Neutrophil (primary cell): ENCODE results near the gene UNC50.
"Not testable (repeated sequence)": the region's sequence is repeated elsewhere in the genome, so short reads cannot be mapped to it uniquely, and the experiment has no call there.

ENCODE experiments used
- H3K27ac ChIP-seq: fragments of 200-600 bp; sonication (generic); 2 replicates; pipeline ENCODE4 v1.5.1; 2016; ENCODE audit warnings: mild to moderate bottlenecking, moderate library complexity
- H3K27me3 ChIP-seq: fragments of 200-600 bp; sonication (generic); 2 replicates; pipeline ENCODE4 v1.6.0; 2016; ENCODE audit warnings: mild to moderate bottlenecking
- H3K36me3 ChIP-seq: fragments of 200-600 bp; sonication (generic); 2 replicates; pipeline ENCODE4 v1.5.1; 2017
- H3K4me1 ChIP-seq, 2 experiments: fragments of 200-600 bp in 1 of 2; sonication (generic) in 1 of 2; 1 replicate in 1 of 2; 2 replicates in 1 of 2; pipeline versions ENCODE4 v1.5.1 to v1.6.1; 2013 to 2016; ENCODE audit warnings: low read depth in 1 of 2, low read length in 1 of 2, mild to moderate bottlenecking in 1 of 2, moderate library complexity in 1 of 2; ENCODE audit not compliant: control insufficient read depth in 1 of 2, insufficient read depth in 1 of 2
- H3K4me3 ChIP-seq, 2 experiments: fragments of 200-600 bp in 1 of 2; sonication (generic) in 1 of 2; 1 replicate in 1 of 2; 2 replicates in 1 of 2; pipeline ENCODE4 v1.5.1; 2013 to 2016; ENCODE audit warnings: low read depth in 1 of 2, low read length in 1 of 2, mild to moderate bottlenecking in 1 of 2, moderate library complexity in 1 of 2
- H3K9me3 ChIP-seq: fragments of 200-600 bp; sonication (generic); 2 replicates; pipeline ENCODE4 v1.5.1; 2016
- TF ChIP-seq, protein P1 (sequence below): fragments of 200-600 bp; sonication (generic); IDR thresholded peaks from 2 replicates; pipeline ENCODE4 v1.5.1; 2016; ENCODE audit warnings: antibody characterized with exemption

Gene UNC50

GRCh38 chr2:98589489-98589888, 18.9 kb upstream of the UNC50 start:
- TF ChIP-seq, protein P1, sequence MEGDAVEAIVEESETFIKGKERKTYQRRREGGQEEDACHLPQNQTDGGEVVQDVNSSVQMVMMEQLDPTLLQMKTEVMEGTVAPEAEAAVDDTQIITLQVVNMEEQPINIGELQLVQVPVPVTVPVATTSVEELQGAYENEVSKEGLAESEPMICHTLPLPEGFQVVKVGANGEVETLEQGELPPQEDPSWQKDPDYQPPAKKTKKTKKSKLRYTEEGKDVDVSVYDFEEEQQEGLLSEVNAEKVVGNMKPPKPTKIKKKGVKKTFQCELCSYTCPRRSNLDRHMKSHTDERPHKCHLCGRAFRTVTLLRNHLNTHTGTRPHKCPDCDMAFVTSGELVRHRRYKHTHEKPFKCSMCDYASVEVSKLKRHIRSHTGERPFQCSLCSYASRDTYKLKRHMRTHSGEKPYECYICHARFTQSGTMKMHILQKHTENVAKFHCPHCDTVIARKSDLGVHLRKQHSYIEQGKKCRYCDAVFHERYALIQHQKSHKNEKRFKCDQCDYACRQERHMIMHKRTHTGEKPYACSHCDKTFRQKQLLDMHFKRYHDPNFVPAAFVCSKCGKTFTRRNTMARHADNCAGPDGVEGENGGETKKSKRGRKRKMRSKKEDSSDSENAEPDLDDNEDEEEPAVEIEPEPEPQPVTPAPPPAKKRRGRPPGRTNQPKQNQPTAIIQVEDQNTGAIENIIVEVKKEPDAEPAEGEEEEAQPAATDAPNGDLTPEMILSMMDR = no peak
- H3K4me3 ChIP-seq = no peak overlapping the region
- H3K27ac ChIP-seq = no peak overlapping the region
- peaks cover 91% of the 10 kb centered on the region for H3K36me3 ChIP-seq
- no peaks in the 10 kb centered on the region for H3K4me1 ChIP-seq
- H3K9me3 ChIP-seq = no peaks in the 10 kb centered on the region
- no peaks in the 10 kb centered on the region for H3K27me3 ChIP-seq

GRCh38 chr2:98592565-98592964, 15.8 kb upstream of the UNC50 start:
- Histone ChIP-seq H3K27ac (no peak overlapping the region), H3K36me3 (peaks cover 68% of the 10 kb centered on the region), H3K4me1 (no peaks in the 10 kb centered on the region), H3K4me3 (no peak overlapping the region), H3K27me3 (no peaks in the 10 kb centered on the region), H3K9me3 (no peaks in the 10 kb centered on the region)
- TF ChIP-seq, protein P1 = no peak

DNA sequence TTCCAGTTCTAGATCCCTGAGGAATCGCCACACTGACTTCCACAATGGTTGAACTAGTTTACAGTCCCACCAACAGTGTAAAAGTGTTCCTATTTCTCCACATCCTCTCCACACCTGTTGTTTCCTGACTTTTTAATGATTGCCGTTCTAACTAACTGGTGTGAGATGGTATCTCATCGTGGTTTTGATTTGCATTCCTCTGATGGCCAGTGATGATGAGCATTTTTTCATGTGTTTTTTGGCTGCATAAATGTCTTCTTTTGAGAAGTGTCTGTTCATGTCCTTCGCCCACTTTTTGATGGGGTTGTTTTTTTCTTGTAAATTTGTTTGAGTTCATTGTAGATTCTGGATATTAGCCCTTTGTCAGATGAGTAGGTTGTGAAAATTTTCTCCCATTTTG, 13.7 kb upstream of the UNC50 start:
- H3K4me1 ChIP-seq, H3K9me3 ChIP-seq, H3K4me3 ChIP-seq, H3K27me3 ChIP-seq, H3K27ac ChIP-seq: not testable (repeated sequence)
- H3K36me3 ChIP-seq = peaks cover 64% of the 10 kb centered on the region

DNA sequence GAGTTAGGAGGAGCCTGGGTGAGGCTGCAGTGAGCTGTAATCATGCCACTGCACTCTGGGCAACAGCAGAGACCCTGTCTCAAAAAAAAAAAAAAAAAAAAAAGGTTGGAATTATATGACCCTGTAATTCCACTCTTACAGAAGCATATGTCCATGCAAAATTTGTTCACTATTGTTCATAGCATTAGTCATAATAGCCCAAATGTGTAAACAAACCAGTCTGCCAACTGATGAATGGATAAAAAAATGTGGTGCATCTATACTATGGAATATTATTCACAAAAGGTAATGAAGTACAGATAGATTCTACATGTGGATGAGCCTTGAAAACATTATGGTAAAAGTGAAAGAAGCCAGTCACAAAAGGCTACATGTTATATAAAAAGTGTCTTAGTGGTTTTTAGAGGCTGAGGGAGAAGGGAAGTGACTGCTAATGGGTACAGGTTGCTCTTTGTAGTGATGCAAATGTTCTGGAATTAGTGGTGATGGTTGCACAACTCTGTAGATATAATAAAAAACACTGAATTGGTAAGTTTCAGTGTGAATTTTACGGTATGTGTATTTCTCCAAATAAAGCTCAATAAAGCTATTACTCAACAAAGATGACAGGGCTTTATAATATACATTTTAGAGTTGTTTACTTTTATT, 9.5 kb upstream of the UNC50 start:
- H3K4me1 ChIP-seq = no peaks in the 10 kb centered on the region
- H3K9me3 ChIP-seq = no peaks in the 10 kb centered on the region
- no peak overlapping the region for H3K4me3 ChIP-seq
- TF ChIP-seq, protein P1 = no peak
- H3K27ac ChIP-seq = no peak overlapping the region
- H3K36me3 ChIP-seq = peaks cover 59% of the 10 kb centered on the region
- H3K27me3 ChIP-seq = no peaks in the 10 kb centered on the region

GRCh38 chr2:98601532-98602132, 6.8 kb upstream of the UNC50 start:
- no peak overlapping the region for H3K27ac ChIP-seq
- H3K27me3 ChIP-seq = no peaks in the 10 kb centered on the region
- TF ChIP-seq, protein P1 = no peak
- peaks cover 0 to 1% of the 10 kb centered on the region in 2 experiments for H3K4me1 ChIP-seq
- peaks cover 57% of the 10 kb centered on the region for H3K36me3 ChIP-seq
- no peak overlapping the region for H3K4me3 ChIP-seq
- no peaks in the 10 kb centered on the region for H3K9me3 ChIP-seq

- Histone ChIP-seq H3K4me1 (peaks cover 21 to 23% of the 10 kb centered on the region in 2 experiments), H3K36me3 (peaks cover 38% of the 10 kb centered on the region), H3K27me3 (no peaks in the 10 kb centered on the region), H3K4me3 (no peak overlapping the region), H3K9me3 (no peaks in the 10 kb centered on the region), H3K27ac (no peak overlapping the region)
- TF ChIP-seq, protein P1 = no peak
These were observed 3.8 kb upstream of the UNC50 start for GRCh38 chr2:98604547-98604946.
